ENCODE data around the gene RTTN. TPM values are rescaled to one million over a fixed set of nuclear protein-coding genes. Genes with fewer than 3 reads are reported as not detected.
"Not testable (repeated sequence)": the region's sequence is repeated elsewhere in the genome, so short reads cannot be mapped to it uniquely, and the experiment has no call there.

The RTTN gene
- total RNA-seq, 1 donor from 2014 or later = 15.0 TPM

DNA sequence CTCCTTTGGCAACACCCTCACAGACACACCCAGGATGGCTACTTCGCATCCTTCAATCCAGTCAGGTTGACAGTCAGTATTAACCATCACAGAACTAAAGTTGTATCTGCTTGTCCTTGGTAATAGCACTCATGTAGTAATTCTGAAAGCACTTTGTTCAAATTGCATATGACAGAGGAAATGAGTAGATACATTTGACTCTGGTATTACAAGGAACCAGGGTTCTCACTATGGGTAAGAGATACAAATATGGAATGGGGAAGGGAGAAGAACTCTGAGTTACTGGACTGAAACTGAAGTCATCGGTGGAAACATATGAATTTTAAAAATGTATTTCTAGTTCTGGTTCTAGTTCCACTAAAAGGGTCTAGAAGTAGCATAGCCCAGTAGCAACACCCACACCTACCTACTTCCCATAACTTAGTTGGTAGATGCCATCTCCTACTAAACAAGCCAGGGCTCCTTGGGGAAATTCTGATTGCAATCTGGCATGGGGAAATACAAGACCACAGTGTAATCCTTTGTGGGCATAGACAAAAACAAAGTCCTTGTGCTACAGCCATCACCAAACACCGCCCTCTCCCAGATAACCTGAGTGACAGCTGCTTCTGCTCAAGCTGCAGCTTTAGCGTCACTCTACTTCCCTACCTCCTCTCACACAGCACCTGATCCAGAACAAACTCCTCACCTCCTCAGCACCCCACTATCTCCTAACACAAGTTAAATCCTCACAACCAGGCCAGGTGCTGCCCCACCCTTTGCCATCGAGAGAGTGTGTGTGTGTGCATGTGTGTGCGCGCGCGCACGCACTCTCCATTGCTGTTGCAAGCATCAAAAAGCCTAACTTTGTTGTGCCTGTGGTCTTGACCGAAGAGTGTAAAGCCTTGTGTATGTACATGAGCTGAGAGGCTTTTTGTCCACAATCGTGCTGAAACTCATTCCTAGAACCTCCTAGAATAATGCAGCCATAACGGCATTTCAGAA lies 226.5 kb downstream of the RTTN start:
- no peak for DNase-seq (ENCODE audit: low read depth in 2 of 2)

DNA sequence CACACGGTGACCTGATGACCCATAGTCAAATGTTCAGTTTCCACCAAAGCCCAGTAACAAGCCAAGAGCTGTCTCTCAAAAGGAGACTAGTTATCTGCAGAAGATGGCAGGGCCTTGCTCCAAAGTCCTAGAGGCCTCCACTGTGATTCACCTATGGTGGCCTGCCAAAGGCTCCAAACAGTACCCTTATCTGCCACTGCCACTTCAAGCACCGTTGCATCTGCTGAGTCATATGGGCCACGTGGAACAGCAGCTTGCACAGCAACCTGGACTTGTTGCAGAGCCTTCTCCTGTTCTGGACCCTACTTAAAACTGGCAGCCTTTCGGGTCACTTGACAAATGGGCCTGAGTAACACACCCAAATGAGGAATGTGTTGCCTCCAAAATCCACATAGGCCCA lies 230.2 kb downstream of the RTTN start:
- DNase-seq (ENCODE audit: low read depth in 2 of 2) = not testable (repeated sequence)

DNA sequence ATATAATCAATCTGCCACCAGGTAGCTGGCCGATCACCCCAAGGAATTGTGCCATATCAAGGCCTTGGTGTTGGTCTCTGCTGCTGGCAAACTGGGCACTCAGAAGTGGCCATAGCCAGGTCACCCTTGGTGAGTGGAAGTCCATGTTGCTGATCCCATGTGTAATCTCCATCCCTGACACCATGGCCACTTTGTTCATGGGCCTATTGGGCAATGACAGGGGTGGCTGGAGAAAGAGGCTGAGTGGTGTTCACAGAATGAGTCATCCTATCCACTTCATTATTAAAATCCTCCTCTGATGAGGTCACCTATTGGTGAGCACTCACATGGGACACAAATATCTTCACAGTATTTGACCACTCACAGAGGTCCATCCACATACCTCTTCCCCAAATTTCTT lies 231.1 kb downstream of the RTTN start:
- DNase-seq (ENCODE audit: low read depth in 2 of 2) = no peak

DNA sequence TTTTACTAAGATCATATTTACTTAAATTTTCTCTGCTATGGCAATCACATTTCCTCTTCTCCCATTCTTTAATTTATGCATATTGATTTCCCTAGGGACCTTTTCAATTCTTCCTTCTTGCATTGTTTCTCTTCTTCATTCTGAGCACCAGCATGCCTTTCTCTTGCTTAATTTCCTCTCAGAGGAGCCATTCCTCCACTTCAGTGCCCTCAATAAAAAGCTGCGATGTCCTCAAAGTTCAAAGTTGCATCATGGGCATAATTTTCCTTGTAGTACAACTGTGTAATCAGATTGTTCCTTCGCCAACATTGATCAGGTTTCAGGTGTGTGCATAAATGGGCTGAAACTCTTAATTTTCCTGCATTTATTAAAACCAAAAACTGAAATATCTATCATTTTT lies 236.0 kb downstream of the RTTN start:
- no peak for DNase-seq (ENCODE audit: low read depth in 2 of 2)

DNA sequence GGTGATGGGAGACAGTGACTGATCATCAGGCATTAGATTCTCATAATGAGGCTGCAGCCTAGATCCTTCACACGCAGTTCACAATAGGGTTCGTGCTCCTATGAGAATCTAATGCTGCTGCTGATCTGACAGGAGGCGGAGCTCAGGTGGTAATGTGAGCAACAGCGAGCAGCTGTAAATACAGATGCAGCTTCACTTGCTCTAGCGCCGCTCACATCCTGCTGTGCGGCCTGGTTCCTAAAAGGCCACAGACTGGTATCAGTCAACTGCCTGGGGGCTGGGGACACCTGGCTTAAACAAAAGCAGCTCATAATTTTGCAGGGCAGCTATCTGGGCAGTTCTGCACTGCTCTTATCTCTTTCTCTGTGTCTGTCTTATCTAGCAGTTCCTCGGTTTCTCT lies 237.4 kb downstream of the RTTN start:
- DNase-seq (ENCODE audit: low read depth in 2 of 2) = no peak

DNA sequence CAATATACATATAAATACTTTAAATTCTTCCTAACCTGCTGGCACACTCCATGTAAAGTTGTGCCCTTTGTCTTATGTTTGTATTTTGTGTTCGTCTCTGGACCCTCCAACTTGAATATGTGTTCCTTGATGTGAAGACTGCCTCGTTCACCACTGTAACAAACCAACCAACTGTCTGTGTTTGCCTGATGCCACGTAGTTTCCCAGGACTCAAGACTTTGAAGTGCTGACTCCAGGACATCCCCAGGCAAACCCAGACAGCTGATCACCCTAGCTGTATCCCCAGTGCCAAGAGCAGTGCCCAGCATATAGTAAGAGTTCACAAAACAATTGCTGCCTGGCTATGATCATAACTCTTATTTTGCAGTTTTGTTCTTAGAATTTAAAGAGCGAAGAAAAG lies 242.3 kb downstream of the RTTN start:
- no peak for DNase-seq (ENCODE audit: low read depth in 2 of 2)

DNA sequence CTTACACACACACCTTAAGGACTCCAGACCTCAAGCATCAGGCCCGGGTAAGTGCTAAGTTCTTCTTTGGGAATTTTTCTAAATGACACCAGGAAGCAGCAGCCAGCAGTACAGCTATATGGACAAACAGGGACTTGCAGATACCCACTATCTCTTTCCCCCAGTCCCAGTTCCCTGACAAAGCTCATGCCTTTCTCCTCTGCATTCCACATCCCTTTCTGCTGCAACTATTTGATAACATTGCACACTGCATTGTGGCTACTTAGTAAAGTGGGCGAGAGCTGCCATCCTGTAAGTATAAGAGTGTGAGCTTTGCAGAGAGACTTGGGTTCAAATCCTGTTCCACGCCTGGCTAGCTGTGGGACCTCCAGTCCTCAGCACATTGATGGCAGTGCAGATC lies 243.8 kb downstream of the RTTN start:
- DNase-seq (ENCODE audit: low read depth in 2 of 2) = no peak

DNA sequence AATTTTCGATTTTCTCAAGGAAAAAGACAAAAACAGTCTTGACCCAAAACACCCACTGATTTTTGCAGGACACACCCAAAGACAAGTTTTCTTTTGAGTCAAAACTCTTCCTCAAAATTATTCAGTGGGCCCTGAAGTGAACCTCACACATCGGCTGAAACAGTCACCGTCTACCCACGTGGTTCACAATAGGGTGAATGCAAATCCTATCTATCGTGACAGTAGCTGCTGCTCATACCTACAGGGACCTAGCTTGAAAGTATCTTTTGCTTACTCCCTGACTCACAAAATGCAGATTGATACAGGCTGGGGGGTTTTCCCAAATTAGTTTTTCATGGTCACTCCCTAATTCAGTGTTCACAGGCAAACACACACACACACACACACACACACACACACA lies 247.1 kb downstream of the RTTN start:
- no peak for DNase-seq (ENCODE audit: low read depth in 2 of 2)

DNA sequence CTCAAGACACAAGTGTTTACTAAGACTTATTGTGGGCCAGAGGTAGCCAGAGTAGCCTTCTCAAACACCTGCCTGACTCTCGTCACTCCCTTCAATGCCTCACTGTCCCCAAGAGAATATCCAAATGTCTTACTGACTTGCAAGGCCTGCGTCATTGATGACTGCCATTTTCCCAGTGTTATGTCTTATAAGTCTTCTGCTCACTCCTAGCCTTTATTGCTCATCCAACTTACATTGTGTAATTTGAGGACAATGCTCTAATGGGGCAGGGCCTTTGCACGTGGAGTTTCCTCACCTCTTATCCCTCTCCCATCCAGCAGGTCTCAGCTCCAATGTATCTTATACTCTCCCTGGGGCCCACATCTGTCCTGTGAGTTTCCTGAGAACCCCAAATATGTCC lies 247.7 kb downstream of the RTTN start:
- no peak for DNase-seq (ENCODE audit: low read depth in 2 of 2)

DNA sequence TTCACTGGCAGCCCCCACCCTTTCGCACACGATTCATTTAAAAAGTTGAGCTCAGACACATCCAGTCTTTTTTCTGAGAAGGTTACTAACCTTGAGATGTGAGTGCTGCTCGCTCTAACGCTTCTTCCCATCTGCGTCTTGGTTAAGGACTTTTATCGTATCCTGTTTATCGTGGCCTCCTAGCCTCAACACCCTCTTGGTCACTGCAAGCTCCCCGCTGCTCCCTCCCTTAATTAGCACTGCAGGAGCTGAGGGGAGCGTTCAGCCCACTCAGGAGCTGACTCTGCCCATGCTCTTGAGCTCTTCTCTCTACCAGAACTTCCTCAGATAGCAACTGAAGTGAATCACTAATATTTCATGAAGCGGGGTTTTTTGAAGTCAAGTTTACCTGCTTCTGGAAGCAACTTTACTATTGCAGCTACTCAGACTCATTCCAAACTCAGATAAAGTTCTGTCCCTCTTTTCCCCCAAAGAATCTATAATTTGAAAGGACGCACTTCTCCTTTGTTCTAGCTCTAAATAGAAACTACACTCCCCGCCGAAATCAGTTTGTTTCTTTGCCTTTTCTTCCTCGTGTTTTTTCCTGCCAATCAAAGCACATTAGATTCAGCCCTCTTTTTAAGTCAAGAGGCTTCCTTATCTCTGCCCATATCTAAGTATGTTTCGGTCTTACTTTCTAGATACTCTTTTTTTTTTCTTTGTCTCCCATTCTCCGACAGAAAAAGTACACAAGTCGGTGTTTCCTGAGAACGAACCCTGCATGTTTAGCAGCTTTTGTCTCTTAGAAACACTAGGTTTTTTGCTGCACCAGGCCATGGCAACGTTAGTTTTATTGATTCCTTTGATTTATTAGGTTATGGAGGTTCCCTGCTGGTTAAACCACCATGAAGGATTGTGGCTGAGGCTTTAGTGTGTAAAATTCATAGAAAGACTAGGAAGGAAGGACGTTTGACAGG lies 248.5 kb downstream of the RTTN start:
- DNase-seq (ENCODE audit: low read depth in 2 of 2) = no peak

DNA sequence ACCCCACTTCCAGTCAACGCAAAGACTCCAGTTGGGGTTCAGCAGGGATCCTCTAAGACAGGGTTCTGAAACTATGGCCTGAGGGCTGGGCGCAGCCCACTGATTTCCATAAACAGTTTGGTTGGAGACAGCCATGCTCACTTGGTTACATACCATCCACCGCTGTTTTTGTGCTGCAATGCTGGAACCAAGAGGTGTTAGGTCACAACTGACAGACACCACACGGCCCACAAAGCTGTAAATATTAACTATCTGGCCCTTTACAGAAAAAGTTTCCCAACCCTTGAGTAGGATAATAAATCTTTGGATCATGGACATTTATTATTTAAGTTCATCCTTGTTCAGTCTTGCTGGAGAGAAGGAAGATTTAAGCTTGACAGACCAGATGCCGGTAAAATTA lies 249.4 kb downstream of the RTTN start:
- no peak for DNase-seq (ENCODE audit: low read depth in 2 of 2)

DNA sequence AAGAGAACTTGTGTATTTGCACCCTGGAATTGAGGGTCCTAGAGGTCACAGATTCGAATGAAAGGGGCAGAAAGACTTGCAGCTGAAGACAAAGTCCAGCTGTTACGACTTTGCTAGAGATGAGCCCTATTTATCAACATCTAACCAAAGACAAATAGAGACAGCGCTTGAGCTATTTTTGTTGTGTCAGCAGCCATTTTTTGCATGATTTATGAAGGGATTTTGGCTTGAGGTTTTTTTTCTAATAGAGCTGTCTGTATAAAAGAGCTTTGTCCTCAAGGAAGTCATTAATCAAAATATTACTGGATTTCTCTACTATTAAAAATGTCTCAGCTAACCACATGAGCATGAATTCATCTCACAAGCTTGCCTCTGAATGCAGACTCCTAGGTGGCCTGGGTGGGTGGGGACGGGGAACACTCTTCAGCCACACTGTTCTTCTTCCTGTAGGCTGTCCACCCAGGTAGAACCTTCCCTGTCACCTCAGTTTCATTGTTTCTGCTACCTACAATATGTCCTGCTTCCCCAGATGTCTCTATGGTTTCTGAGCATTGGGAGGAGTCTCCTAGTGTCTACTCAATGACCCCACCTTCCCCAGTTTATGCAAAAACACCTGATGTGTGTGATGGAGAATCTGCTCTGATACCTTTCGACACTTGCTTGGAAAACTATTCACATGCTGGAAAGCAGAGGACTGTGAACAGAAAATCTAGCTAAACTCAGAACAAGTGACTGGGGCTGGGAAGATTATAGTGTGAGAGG lies 250.6 kb downstream of the RTTN start:
- no peak for DNase-seq (ENCODE audit: low read depth in 2 of 2)

DNA sequence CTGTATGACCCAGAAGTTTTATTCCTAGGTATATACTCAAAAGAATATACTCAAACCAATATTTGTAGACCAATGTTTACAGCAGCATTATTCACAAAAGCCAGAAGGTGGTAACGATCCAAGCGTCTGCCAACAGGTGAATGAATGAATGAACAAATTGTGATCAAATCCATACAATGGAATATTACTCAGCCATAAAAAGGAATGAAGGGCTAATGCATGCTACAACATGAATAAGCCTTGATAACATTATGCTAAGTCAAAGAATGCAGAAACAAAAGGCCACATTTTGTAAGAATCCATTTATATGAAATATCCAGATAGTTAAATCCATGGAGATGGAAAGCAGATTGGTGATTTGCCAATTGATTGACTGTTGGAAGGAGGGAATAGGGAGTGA lies 252.3 kb downstream of the RTTN start:
- DNase-seq (ENCODE audit: low read depth in 2 of 2) = no peak

Other genes starting within 250 kb of the RTTN start
- gene SOCS6, start 83.4 kb upstream of the RTTN start, total RNA-seq = 18.0 and 28.7 TPM in 2 replicates

All from dermis microvascular lymphatic vessel endothelial cell (primary cell).